Calu3 (cell line): Measurements from ENCODE around the gene HPN. TPM values are rescaled to one million over a fixed set of nuclear protein-coding genes. Genes with fewer than 3 reads are reported as not detected.

Experiments used
- BruUV-seq: library from RNA; stranded (reverse); fragments of 400-500 nt; replicated peaks from 2 replicates; lab custom pipeline; 2021; lab: Mats Ljungman, UMichigan
- CTCF ChIA-PET: fragments of 300-600 bp; sonication (Branson Sonifier 250); formaldehyde crosslinking; loops from one replicate; lab custom pipeline; 2022; ENCODE audit warnings: antibody characterized with exemption; lab: Charles Lee
- DNase-seq: peaks from one replicate; pipeline ENCODE4 v3.0.0; 2022
- H3K27ac Mint-ChIP-seq: one replicate; pipeline ENCODE4 v1.8.0; 2022; ENCODE audit warnings: mixed read lengths; ENCODE audit not compliant: unreplicated experiment
- H3K27me3 Mint-ChIP-seq: one replicate; pipeline ENCODE4 v1.8.0; 2022; ENCODE audit warnings: mixed read lengths; ENCODE audit not compliant: unreplicated experiment
- H3K36me3 Mint-ChIP-seq: one replicate; pipeline ENCODE4 v1.8.0; 2022; ENCODE audit warnings: mild to moderate bottlenecking, moderate library complexity, mixed read lengths; ENCODE audit not compliant: insufficient read depth, unreplicated experiment
- H3K4me1 Mint-ChIP-seq: one replicate; pipeline ENCODE4 v1.8.0; 2022; ENCODE audit warnings: mild to moderate bottlenecking, low read depth, mixed read lengths; ENCODE audit not compliant: unreplicated experiment
- H3K4me3 Mint-ChIP-seq: one replicate; pipeline ENCODE4 v1.8.0; 2022; ENCODE audit warnings: mild to moderate bottlenecking, low read depth, moderate library complexity, mixed read lengths; ENCODE audit not compliant: unreplicated experiment
- H3K9me3 Mint-ChIP-seq: one replicate; pipeline ENCODE4 v1.8.0; 2022; ENCODE audit warnings: low read depth, mixed read lengths; ENCODE audit not compliant: unreplicated experiment
- intact Hi-C: fragments of 100-400 bp; cut with micrococcal nuclease; formaldehyde crosslinking; loops from one replicate; pipeline ENCODE4 v1.10.0; 2022; ENCODE audit not compliant: unreplicated experiment
- total RNA-seq: library from RNA; stranded (reverse); gene quantifications from 2 replicates; pipeline ENCODE4 v1.2.3, GENCODE V29; 2022
- TF ChIP-seq, protein P1 (sequence below): fragments of 200-600 bp; IDR thresholded peaks from one replicate; pipeline ENCODE4 v1.8.0; 2022; ENCODE audit warnings: antibody characterized with exemption; ENCODE audit not compliant: unreplicated experiment

HPN gene
- total RNA-seq, 1 experiment from 2014 or later: 1.4 TPM

DNA sequence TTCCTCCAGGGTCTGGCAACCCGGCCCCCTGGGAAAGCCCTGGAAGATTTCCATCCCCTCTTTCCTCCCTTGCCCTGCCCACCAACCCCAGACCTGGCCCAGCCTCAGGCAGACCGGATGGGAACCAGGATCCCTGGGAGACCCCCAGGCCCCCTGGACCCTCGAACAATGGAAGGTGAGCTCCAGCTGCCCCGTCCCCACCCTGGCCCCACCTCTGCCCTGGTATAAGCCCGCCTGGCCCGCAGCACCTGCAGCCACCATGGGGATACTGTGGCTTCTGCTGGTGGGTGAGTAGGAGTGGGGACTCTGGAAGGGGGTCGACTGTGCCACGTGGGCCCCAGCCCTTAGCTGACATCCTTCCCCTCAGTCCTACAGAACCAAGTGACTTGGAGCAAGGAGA, 32.4 kb downstream of the HPN start:
- intact Hi-C loops: no loop called here
- no peak overlapping the region for H3K4me3 Mint-ChIP-seq
- no TSS peak for BruUV-seq
- no peaks in the 10 kb centered on the region for H3K36me3 Mint-ChIP-seq
- peaks cover 7% of the 10 kb centered on the region for H3K4me1 Mint-ChIP-seq
- no peak for DNase-seq
- CTCF ChIA-PET: no interaction called here
- no peak overlapping the region for H3K27ac Mint-ChIP-seq
- peaks cover 24% of the 10 kb centered on the region for H3K27me3 Mint-ChIP-seq
- H3K9me3 Mint-ChIP-seq: no peaks in the 10 kb centered on the region
- TF ChIP-seq, protein P1, sequence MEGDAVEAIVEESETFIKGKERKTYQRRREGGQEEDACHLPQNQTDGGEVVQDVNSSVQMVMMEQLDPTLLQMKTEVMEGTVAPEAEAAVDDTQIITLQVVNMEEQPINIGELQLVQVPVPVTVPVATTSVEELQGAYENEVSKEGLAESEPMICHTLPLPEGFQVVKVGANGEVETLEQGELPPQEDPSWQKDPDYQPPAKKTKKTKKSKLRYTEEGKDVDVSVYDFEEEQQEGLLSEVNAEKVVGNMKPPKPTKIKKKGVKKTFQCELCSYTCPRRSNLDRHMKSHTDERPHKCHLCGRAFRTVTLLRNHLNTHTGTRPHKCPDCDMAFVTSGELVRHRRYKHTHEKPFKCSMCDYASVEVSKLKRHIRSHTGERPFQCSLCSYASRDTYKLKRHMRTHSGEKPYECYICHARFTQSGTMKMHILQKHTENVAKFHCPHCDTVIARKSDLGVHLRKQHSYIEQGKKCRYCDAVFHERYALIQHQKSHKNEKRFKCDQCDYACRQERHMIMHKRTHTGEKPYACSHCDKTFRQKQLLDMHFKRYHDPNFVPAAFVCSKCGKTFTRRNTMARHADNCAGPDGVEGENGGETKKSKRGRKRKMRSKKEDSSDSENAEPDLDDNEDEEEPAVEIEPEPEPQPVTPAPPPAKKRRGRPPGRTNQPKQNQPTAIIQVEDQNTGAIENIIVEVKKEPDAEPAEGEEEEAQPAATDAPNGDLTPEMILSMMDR: no peak

DNA sequence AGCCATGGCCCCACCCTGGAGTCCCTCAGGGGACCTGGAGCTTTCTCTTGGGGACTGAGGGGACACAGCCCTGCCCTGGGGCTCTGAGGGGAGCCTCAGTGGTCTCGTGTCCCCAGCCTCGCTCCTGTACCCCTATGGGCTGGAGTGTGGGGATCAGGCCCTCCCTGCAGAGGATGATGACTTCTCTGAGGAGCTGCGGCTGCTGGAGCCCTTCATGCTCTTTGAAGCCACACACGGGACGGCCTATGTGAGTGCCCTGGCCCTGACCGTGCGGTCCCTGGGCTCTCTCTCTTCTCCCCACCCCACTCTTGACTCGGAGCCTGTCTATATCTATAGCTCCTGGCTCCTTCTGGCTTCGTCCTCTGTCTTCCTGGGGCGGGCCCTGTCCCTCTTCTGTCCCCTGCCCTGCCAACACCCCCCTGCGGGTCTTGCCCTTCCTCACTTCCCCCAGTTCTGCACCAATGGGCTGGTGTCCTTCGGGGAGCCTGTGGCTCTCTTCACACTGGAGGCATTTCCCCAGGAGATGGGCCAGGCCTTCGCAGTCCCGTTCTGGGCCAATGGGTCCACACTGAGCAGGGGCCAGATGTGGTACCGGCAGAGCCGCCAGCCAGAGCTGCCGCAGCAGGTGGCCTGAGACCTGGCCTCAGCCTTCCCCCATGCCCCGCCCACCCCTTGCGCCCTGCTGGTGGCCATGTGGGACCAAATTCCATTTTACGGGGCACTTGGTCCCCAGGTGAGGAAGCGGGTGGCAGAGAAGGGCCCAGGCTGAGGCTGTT, 33.1 kb downstream of the HPN start:
- no peaks in the 10 kb centered on the region for H3K36me3 Mint-ChIP-seq
- TF ChIP-seq, protein P1: no peak
- CTCF ChIA-PET: no interaction called here
- H3K4me1 Mint-ChIP-seq: peaks cover under 1% of the 10 kb centered on the region
- no peaks in the 10 kb centered on the region for H3K9me3 Mint-ChIP-seq
- no peak for DNase-seq
- H3K27ac Mint-ChIP-seq: no peak overlapping the region
- H3K4me3 Mint-ChIP-seq: no peak overlapping the region
- peaks cover 31% of the 10 kb centered on the region for H3K27me3 Mint-ChIP-seq
- intact Hi-C loops: no loop called here
- no TSS peak for BruUV-seq

GRCh38 chr19:35075202-35076025, 33.9 kb downstream of the HPN start:
- DNase-seq: no peak
- intact Hi-C loops: no loop called here
- TF ChIP-seq, protein P1: no peak
- no TSS peak for BruUV-seq
- Mint-ChIP-seq H3K4me1 (no peaks in the 10 kb centered on the region), H3K36me3 (no peaks in the 10 kb centered on the region), H3K4me3 (no peak overlapping the region), H3K27me3 (peaks cover 33% of the 10 kb centered on the region), H3K27ac (no peak overlapping the region), H3K9me3 (no peaks in the 10 kb centered on the region)
- CTCF ChIA-PET: no interaction called here

- no TSS peak for BruUV-seq
- Mint-ChIP-seq H3K27me3 (peaks cover 33% of the 10 kb centered on the region), H3K36me3 (no peaks in the 10 kb centered on the region), H3K27ac (no peak overlapping the region), H3K4me3 (no peak overlapping the region), H3K4me1 (no peaks in the 10 kb centered on the region), H3K9me3 (no peaks in the 10 kb centered on the region)
- no peak for DNase-seq
- intact Hi-C loops: no loop called here
- CTCF ChIA-PET: no interaction called here
- TF ChIP-seq, protein P1: no peak
Observed at GRCh38 chr19:35076026-35076370, 34.5 kb downstream of the HPN start.
